ENCODE results near the gene FOXO6. TPM values are rescaled to one million over a fixed set of nuclear protein-coding genes. Genes with fewer than 3 reads are reported as not detected.

FOXO6 gene
- polyA plus RNA-seq, 1 of the 3 experiments (the other 2 are of a cell fraction): 0.35 TPM

- TF ChIP-seq ZBTB33 (IDR thresholded peaks at IDR 0.05; ENCODE audit: borderline replicate concordance, low read depth) (no peak), GABPA (IDR thresholded peaks at IDR 0.05; ENCODE audit: low read depth) (no peak)
Observed at GRCh38 chr1:41367288-41367642, 6.0 kb downstream of the FOXO6 start (continued).

GRCh38 chr1:41368366-41368765 is 7.1 kb downstream of the FOXO6 start:
- TF ChIP-seq TAF1 (IDR thresholded peaks at IDR 0.05; ENCODE audit: borderline replicate concordance, low read depth, low read length) (no peak), EP300 (IDR thresholded peaks at IDR 0.05; ENCODE audit: borderline replicate concordance in 1 of 2, low read depth in 1 of 2, low read length in 1 of 2) (no peak), IRF3 (IDR thresholded peaks at IDR 0.05; ENCODE audit: low read depth, low read length) (no peak), FOXM1 (IDR thresholded peaks at IDR 0.05; ENCODE audit: low read depth) (no peak), PBX3 (IDR thresholded peaks at IDR 0.05) (no peak), TCF12 (IDR thresholded peaks at IDR 0.05) (no peak), FOSL2 (IDR thresholded peaks at IDR 0.05; ENCODE audit: borderline replicate concordance, low read depth) (no peak), CTCF (IDR thresholded peaks at IDR 0.05) (no peak), JUND (IDR thresholded peaks at IDR 0.05) (no peak), EZH2phosphoT487 (IDR thresholded peaks at IDR 0.05; ENCODE audit: borderline replicate concordance, low read depth) (no peak), MXI1 (IDR thresholded peaks at IDR 0.05; ENCODE audit: low read depth, low read length) (no peak), RXRA (IDR thresholded peaks at IDR 0.05; ENCODE audit: borderline replicate concordance, low read depth) (no peak), ZBTB33 (IDR thresholded peaks at IDR 0.05; ENCODE audit: borderline replicate concordance, low read depth) (no peak), SMC3 (IDR thresholded peaks at IDR 0.05; ENCODE audit: low read depth, low read length) (no peak), YY1 (IDR thresholded peaks at IDR 0.05; ENCODE audit: low read depth) (no peak), GATA2 (CRISPR knock-in tag; IDR thresholded peaks at IDR 0.05) (no peak), CHD2 (IDR thresholded peaks at IDR 0.05; ENCODE audit: low read length, partially characterized antibody) (no peak), REST (IDR thresholded peaks at IDR 0.05; ENCODE audit: low read depth, low read length) (no peak)
- H3F3A ChIP-seq (replicated peaks; ENCODE audit: insufficient read depth): peaks cover 10% of the 10 kb centered on the region
- no peak overlapping the region for H3K9ac ChIP-seq
- H3K9me2 ChIP-seq: no peaks in the 10 kb centered on the region
- H3K79me2 ChIP-seq (ENCODE audit: insufficient read depth): no peaks in the 10 kb centered on the region
- 0% methylated on average over 1 of the region's 1 CpG for WGBS (ENCODE audit: low lambda C conversion rate)
- no peaks in the 10 kb centered on the region for H3K36me3 ChIP-seq (replicated peaks in 1 of 2; ENCODE audit: control insufficient read depth in 1 of 2, insufficient read depth in 2 of 2, low read length in 1 of 2)
- DNase-seq: no peak
- H4K20me1 ChIP-seq (ENCODE audit: insufficient read depth): no peaks in the 10 kb centered on the region
- POLR2A ChIA-PET: no interaction called here
- CTCF ChIA-PET: interaction anchor here (1.0 to 1.6 kb wide), 3 partner anchors 11 to 49 kb away, joined by 3 to 4 read pairs (median 4); no protein-coding TSS in a partner anchor
- H3K9me3 ChIP-seq: no peaks in the 10 kb centered on the region
- H3K4me3 ChIP-seq (ENCODE audit: low read depth in 2 of 2, low read length in 1 of 2): no peak overlapping the region
- peaks cover 20 to 71% of the 10 kb centered on the region in 2 experiments; a peak in 3 of 4 replicates for H3K4me1 ChIP-seq (ENCODE audit: control insufficient read depth in 1 of 2, insufficient read depth in 2 of 2, low read depth in 1 of 2, low read length in 1 of 2)
- no peak overlapping the region for H3K27ac ChIP-seq (ENCODE audit: low read depth in 2 of 2, low read length in 1 of 2)
- no peak overlapping the region for H2AFZ ChIP-seq (ENCODE audit: low read depth)
- H3K4me2 ChIP-seq: no peak overlapping the region
- no peaks in the 10 kb centered on the region for H3K27me3 ChIP-seq (ENCODE audit: insufficient read depth)
